HG02678 (cell line): ENCODE data around the gene MYL11.

ENCODE experiments used
- ATAC-seq: cut with Tn5 transposase; IDR thresholded peaks from one replicate; pipeline ENCODE4 v1.9.1; 2021; ENCODE audit warnings: mild to moderate bottlenecking, moderate library complexity; ENCODE audit not compliant: unreplicated experiment

Gene MYL11

GRCh38 chr16:30353438-30354129, 21.0 kb upstream of the MYL11 start:
- no peak for ATAC-seq

GRCh38 chr16:30354423-30355143, 20.0 kb upstream of the MYL11 start:
- ATAC-seq: peak; percentile 17

- ATAC-seq: peak; percentile 71
These were observed 19.3 kb upstream of the MYL11 start, which contains the start of gene CD2BP2 for GRCh38 chr16:30355144-30355953. Gene CD2BP2, minus strand, starts transcription at chr16:30355308. Its CDS starts 627 bp downstream, at chr16:30354681.

GRCh38 chr16:30355954-30356308, 18.7 kb upstream of the MYL11 start:
- ATAC-seq: no peak

GRCh38 chr16:30356401-30357084, 18.1 kb upstream of the MYL11 start:
- ATAC-seq: no peak

GRCh38 chr16:30357085-30357714, 17.4 kb upstream of the MYL11 start:
- ATAC-seq: no peak

- ATAC-seq: no peak
These were observed 16.7 kb upstream of the MYL11 start for GRCh38 chr16:30357715-30358576.

GRCh38 chr16:30358577-30358936, 16.0 kb upstream of the MYL11 start:
- no peak for ATAC-seq

GRCh38 chr16:30358990-30359870, 15.4 kb upstream of the MYL11 start:
- no peak for ATAC-seq

- ATAC-seq: no peak
These were observed 14.8 kb upstream of the MYL11 start for GRCh38 chr16:30359871-30360170.

GRCh38 chr16:30361180-30361579, 13.4 kb upstream of the MYL11 start:
- no peak for ATAC-seq

GRCh38 chr16:30365200-30365599, 9.4 kb upstream of the MYL11 start:
- ATAC-seq: no peak

GRCh38 chr16:30366511-30366910, 8.1 kb upstream of the MYL11 start:
- ATAC-seq: no peak

- ATAC-seq: no peak
These were observed 7.1 kb upstream of the MYL11 start for GRCh38 chr16:30367349-30368009.

GRCh38 chr16:30368122-30368791, 6.3 kb upstream of the MYL11 start:
- no peak for ATAC-seq

GRCh38 chr16:30368792-30369090, 5.9 kb upstream of the MYL11 start:
- no peak for ATAC-seq

- ATAC-seq: no peak
These were observed 5.3 kb upstream of the MYL11 start for GRCh38 chr16:30369091-30369937.
